Measurements from ENCODE around the gene SLC8A2.

Gene SLC8A2

DNA sequence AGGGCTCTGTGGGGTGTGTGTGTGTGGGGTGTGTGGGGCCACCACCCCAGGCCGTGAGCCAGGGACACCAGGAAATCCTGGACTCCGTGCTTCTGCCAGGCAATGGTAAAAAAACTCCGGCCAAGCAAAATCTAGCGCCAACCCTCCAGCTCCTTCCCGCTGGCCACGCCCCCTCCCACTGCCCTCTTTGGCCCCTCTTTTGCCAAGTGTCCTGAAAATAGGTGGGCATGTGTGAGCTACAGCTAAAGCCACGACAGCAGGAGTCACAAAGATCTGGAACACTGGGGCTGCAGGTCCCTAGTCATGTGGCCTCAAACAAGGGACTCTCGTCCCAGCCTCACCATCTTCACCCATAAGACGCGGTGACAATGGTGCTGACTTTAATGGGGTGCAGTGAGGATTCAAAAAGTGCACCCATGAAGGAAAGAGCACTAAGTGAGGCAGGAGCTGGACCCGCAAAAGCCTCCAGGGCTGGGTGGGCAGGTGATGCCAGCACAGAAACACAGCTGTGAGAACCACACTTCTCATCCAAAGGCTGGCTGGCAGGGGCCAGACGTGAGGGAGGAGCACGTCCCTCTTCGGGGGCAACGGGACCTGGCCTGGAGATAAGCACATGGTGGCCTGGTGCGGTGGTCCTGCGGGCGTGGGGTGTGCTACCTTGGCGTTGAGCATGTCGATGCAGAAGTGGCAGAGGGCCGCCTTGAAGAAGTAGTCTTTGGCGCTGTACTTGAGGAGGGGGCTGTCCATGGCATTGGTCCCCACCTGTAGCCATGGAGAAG, 19.9 kb upstream of the SLC8A2 start:
- DNase-seq (ENCODE audit: extremely low spot score): no peak
- TF ChIP-seq, protein P1, sequence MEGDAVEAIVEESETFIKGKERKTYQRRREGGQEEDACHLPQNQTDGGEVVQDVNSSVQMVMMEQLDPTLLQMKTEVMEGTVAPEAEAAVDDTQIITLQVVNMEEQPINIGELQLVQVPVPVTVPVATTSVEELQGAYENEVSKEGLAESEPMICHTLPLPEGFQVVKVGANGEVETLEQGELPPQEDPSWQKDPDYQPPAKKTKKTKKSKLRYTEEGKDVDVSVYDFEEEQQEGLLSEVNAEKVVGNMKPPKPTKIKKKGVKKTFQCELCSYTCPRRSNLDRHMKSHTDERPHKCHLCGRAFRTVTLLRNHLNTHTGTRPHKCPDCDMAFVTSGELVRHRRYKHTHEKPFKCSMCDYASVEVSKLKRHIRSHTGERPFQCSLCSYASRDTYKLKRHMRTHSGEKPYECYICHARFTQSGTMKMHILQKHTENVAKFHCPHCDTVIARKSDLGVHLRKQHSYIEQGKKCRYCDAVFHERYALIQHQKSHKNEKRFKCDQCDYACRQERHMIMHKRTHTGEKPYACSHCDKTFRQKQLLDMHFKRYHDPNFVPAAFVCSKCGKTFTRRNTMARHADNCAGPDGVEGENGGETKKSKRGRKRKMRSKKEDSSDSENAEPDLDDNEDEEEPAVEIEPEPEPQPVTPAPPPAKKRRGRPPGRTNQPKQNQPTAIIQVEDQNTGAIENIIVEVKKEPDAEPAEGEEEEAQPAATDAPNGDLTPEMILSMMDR (IDR thresholded peaks at IDR 0.05; ENCODE audit: control extremely low read depth, extremely low read depth, low read depth, missing control alignments): no peak
- POLR2A ChIA-PET: interaction anchor here (0.5 kb wide), 1 partner anchor 57 kb away, joined by 4 read pairs; no protein-coding TSS in a partner anchor
- CTCF ChIA-PET: interaction anchor here (0.7 to 1.5 kb wide), 3 partner anchors 8 to 55 kb away, joined by 3 to 4 read pairs (median 4); partner anchors contain the start of gene KPTN

DNA sequence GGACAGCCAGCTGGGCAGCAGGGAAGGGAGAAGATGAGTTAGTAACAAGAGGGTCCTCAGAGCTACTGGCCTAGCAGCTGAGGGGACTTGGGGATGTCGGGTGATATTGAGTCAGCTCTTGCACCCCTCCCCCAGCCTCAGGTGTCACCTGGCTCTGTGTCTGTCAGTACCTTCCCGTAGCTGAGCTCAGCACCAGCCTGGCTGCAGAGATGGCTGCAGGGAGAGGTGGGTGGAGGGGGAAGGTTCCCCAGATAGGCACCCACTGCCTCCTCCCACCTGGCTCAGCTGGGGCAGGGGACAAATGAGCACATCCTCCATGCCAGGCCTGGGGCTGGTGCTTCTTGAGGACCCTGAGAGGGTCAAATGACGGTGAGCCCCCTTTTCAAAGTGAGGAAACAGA, 19.2 kb upstream of the SLC8A2 start:
- ChIA-PET POLR2A (no interaction called here), CTCF (interaction anchor here (0.9 to 1.5 kb wide), 2 partner anchors 17 to 54 kb away, joined by 4 read pairs; no protein-coding TSS in a partner anchor)
- DNase-seq (ENCODE audit: extremely low spot score): no peak
- TF ChIP-seq, protein P1 (IDR thresholded peaks at IDR 0.05; ENCODE audit: control extremely low read depth, extremely low read depth, low read depth, missing control alignments): no peak

DNA sequence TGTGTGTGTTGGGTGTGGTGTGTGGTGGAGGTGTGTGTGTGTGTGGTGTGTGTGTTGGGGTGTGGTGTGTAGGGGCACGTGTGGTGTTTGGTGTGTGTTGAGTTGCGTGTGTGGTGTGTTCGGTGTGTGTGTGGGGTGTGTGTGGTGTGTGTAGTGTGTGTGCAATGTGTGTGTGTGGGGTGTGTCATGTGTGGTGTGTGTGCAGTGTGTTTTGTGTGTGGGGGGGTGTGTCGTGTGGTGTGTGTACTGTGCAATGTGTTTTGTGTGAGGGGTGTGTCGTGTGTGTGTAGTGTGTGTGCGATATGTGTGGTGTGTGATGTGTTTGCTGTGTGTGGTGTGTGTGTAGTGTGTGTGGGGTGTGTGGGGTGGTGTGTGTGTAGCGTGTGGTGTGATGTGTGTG, 18.3 kb upstream of the SLC8A2 start:
- ChIA-PET CTCF (interaction anchor here (3.3 kb wide), 1 partner anchor 25 kb away, joined by 21 read pairs; the partner anchor contains the start of gene NAPA), POLR2A (no interaction called here)
- TF ChIP-seq, protein P1 (IDR thresholded peaks at IDR 0.05; ENCODE audit: control extremely low read depth, extremely low read depth, low read depth, missing control alignments): no peak
- no peak for DNase-seq (ENCODE audit: extremely low spot score)

DNA sequence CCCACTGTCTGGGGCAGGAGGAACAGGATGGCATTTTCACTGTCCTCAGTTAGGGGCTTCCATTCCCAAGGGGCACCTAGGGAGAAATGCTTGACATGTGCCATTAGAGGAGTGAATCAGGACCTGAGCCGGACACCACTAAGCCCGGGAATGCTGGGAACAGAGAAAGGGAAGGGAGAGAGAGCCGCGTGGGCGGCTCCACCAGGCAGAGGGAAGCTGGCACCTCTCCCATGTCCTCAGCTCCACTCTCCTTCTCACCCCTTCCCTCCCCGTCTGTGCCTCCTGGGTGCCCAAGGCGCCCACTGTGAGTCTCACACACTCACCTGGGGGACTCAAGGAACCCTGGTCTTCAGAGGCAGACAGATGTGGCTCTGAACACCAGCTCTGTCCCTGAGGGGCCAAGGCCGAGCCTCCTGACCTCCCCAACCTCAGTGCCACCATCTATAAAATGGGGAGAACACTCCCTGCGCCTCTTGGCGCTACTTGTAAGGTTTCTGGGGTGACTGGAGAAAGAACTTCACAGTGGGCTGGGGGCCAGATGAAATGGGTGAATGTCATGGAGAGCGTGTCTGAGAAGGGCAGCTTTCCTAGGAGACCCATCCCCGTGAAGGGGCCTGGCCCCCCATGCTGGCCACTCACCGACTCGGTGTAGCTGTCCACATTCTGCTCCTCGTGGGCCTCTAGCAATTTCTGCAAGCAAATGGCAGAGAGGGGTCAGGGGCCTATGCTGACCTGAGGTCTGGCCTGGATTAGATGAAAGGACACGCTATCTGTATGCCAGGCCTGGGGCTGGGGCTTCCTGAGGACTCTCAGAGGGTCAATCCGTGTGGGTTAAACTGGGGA, 17.6 kb upstream of the SLC8A2 start:
- DNase-seq (ENCODE audit: extremely low spot score): no peak
- CTCF ChIA-PET: interaction anchor here (3.3 kb wide), 1 partner anchor 26 kb away, joined by 21 read pairs; the partner anchor contains the start of gene NAPA
- POLR2A ChIA-PET: no interaction called here
- TF ChIP-seq, protein P1 (IDR thresholded peaks at IDR 0.05; ENCODE audit: control extremely low read depth, extremely low read depth, low read depth, missing control alignments): no peak

DNA sequence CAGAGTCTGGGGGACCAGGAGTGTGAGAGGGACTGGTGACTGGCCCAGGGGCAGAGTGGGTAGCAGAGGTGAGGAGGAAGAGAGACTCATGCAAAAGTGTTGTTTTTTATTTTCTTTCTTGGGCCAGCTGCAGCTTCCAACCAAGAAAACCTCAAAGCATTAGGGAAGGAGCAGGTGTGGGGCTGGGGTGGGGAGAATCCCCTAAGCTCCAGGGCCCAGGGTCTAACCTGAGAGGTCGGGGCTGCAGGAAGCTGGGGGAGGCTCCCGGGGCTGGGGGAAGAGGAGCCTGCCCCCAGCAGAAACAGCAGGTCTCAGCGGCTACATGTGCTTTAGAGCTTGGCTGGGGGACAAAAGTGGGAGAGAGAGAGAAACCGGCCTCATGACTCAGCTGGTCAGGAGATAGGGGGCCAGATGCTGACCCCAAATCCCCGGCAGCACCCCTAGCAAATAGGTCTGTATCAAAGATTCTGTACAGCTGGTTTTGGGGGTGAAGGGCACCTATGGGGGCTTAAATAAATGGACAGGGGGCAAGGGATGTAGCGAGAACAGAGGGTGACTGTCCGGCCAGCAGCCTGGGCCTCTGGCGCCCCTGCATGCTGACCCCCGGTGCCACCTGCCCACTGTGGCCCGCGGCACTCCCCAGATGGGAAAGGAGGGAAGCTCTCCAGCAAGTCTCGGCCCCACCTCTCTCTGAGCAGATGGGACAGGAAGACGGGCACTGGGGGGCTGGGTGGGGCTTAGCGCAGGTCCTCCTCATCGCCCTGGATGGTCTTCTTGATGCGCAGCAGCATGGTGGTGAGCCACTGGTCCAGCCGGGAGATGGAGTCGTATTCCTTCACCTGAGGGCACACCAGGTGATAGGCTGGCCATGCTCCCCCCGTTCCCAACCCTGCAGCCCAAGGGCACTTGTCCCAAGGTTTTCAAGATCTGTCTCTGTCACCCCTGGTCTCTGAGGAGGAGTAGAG, 16.1 kb upstream of the SLC8A2 start:
- peak; percentile 50 for DNase-seq (ENCODE audit: extremely low spot score)
- ChIA-PET POLR2A (interaction anchor here (0.7 to 0.9 kb wide), 2 partner anchors 23 to 312 kb away, joined by 3 to 5 read pairs; no protein-coding TSS in a partner anchor), CTCF (interaction anchor here (1.2 to 3.3 kb wide), 6 partner anchors 12 to 220 kb away, joined by 3 to 21 read pairs (median 4); partner anchors contain the start of gene NAPA)
- TF ChIP-seq, protein P1 (IDR thresholded peaks at IDR 0.05; ENCODE audit: control extremely low read depth, extremely low read depth, low read depth, missing control alignments): no peak
